Hepatocyte (in vitro differentiated cells): ENCODE data around the gene FAF2.

Experiments
- EZH2 ChIP-seq: fragments of 200-600 bp; sonication (generic); IDR thresholded peaks from 2 replicates; pipeline ENCODE4 v1.6.1; 2016; ENCODE audit warnings: antibody characterized with exemption, mild to moderate bottlenecking, borderline replicate concordance
- EZH2phosphoT487 ChIP-seq: fragments of 200-600 bp; sonication (generic); IDR thresholded peaks from one replicate; pipeline ENCODE4 v1.6.1; 2018; ENCODE audit warnings: antibody characterized with exemption, mild to moderate bottlenecking, low read depth, moderate library complexity; ENCODE audit not compliant: unreplicated experiment, severe bottlenecking
- TF ChIP-seq, protein P1 (sequence below): fragments of 200-600 bp; sonication (generic); IDR thresholded peaks from 2 replicates; pipeline ENCODE4 v1.5.1; 2016; ENCODE audit warnings: antibody characterized with exemption, mild to moderate bottlenecking; ENCODE audit not compliant: poor library complexity

DNA sequence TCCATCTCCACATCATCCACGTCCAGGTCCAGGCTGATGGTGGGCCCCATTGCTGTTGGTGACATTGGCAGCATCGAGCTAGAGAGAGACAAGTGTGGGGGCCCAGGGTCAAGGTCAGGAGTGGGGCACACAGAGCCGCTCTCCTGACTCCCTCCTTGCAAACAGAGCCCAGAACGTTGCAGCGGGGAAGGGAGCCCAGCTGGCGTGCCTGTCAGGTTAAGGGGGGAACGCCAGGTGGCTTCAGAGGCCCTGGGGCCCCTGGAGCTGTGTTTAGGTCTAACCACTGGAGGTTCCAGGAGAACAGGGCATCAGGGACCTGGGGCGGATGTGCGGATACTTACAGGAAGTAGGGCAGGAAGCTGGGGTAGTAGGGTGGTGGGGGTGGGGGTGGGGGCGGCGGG is 81.6 kb downstream of the FAF2 start:
- TF ChIP-seq, protein P1, sequence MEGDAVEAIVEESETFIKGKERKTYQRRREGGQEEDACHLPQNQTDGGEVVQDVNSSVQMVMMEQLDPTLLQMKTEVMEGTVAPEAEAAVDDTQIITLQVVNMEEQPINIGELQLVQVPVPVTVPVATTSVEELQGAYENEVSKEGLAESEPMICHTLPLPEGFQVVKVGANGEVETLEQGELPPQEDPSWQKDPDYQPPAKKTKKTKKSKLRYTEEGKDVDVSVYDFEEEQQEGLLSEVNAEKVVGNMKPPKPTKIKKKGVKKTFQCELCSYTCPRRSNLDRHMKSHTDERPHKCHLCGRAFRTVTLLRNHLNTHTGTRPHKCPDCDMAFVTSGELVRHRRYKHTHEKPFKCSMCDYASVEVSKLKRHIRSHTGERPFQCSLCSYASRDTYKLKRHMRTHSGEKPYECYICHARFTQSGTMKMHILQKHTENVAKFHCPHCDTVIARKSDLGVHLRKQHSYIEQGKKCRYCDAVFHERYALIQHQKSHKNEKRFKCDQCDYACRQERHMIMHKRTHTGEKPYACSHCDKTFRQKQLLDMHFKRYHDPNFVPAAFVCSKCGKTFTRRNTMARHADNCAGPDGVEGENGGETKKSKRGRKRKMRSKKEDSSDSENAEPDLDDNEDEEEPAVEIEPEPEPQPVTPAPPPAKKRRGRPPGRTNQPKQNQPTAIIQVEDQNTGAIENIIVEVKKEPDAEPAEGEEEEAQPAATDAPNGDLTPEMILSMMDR, result no peak
- TF ChIP-seq EZH2phosphoT487 (no peak), EZH2 (no peak)
